Epithelial cell of prostate (primary cell): ENCODE data around the gene CSTPP1.
"Not testable (repeated sequence)": the region's sequence is repeated elsewhere in the genome, so short reads cannot be mapped to it uniquely, and the experiment has no call there.

Experiments used
- DNase-seq: peaks from one replicate; pipeline ENCODE4 v3.0.0-alpha.2; 2011; ENCODE audit warnings: low read depth, low spot score
- H3K27ac ChIP-seq: fragments of 450-650 bp; 2 replicates; pipeline ENCODE4 v1.5.1; 2017; ENCODE audit warnings: mild to moderate bottlenecking

CSTPP1 gene

GRCh38 chr11:46949297-46949696 is 12.7 kb downstream of the CSTPP1 start:
- DNase-seq = no peak

GRCh38 chr11:46951864-46952263 is 15.3 kb downstream of the CSTPP1 start:
- H3K27ac ChIP-seq = no peak overlapping the region
- DNase-seq = no peak

More at GRCh38 chr11:46949297-46949696, 12.7 kb downstream of the CSTPP1 start:
- H3K27ac ChIP-seq = no peak overlapping the region

GRCh38 chr11:46952553-46952952 is 16.0 kb downstream of the CSTPP1 start:
- no peak for DNase-seq
- no peak overlapping the region for H3K27ac ChIP-seq

- H3K27ac ChIP-seq = no peak overlapping the region
- DNase-seq = no peak
Observed at GRCh38 chr11:46953093-46953492, 16.5 kb downstream of the CSTPP1 start.

- DNase-seq = no peak
- H3K27ac ChIP-seq = no peak overlapping the region
Observed at GRCh38 chr11:46958777-46959176, 22.2 kb downstream of the CSTPP1 start.

GRCh38 chr11:46961041-46961440 is 24.5 kb downstream of the CSTPP1 start:
- no peak overlapping the region for H3K27ac ChIP-seq
- DNase-seq = no peak

- DNase-seq, H3K27ac ChIP-seq: not testable (repeated sequence)
Observed at GRCh38 chr11:46961886-46962285, 25.3 kb downstream of the CSTPP1 start.

- no peak overlapping the region for H3K27ac ChIP-seq
- no peak for DNase-seq
Observed at GRCh38 chr11:46963844-46964243, 27.3 kb downstream of the CSTPP1 start.

- no peak overlapping the region for H3K27ac ChIP-seq
- DNase-seq = no peak
Observed at GRCh38 chr11:46966773-46967172, 30.2 kb downstream of the CSTPP1 start.

GRCh38 chr11:46967962-46968361 is 31.4 kb downstream of the CSTPP1 start:
- DNase-seq = no peak

GRCh38 chr11:46969379-46969778 is 32.8 kb downstream of the CSTPP1 start:
- DNase-seq = no peak
- no peak overlapping the region for H3K27ac ChIP-seq

More at GRCh38 chr11:46967962-46968361, 31.4 kb downstream of the CSTPP1 start:
- H3K27ac ChIP-seq = no peak overlapping the region

GRCh38 chr11:46970913-46971625 is 34.5 kb downstream of the CSTPP1 start:
- DNase-seq = no peak
- no peak overlapping the region for H3K27ac ChIP-seq

GRCh38 chr11:46972343-46972742 is 35.8 kb downstream of the CSTPP1 start:
- no peak for DNase-seq
- no peak overlapping the region for H3K27ac ChIP-seq

- no peak overlapping the region for H3K27ac ChIP-seq
- DNase-seq = no peak
Observed at GRCh38 chr11:46972821-46973220, 36.3 kb downstream of the CSTPP1 start.

GRCh38 chr11:46976182-46976854 is 39.8 kb downstream of the CSTPP1 start:
- DNase-seq = no peak
- H3K27ac ChIP-seq = no peak overlapping the region

GRCh38 chr11:46977038-46977813 is 40.7 kb downstream of the CSTPP1 start:
- no peak overlapping the region for H3K27ac ChIP-seq
- DNase-seq = no peak

- H3K27ac ChIP-seq = no peak overlapping the region
- no peak for DNase-seq
Observed at GRCh38 chr11:46978005-46978491, 41.5 kb downstream of the CSTPP1 start.

- DNase-seq = no peak
- no peak overlapping the region for H3K27ac ChIP-seq
Observed at GRCh38 chr11:46979358-46979757, 42.8 kb downstream of the CSTPP1 start.

- H3K27ac ChIP-seq = no peak overlapping the region
- no peak for DNase-seq
Observed at GRCh38 chr11:46981436-46981835, 44.9 kb downstream of the CSTPP1 start.

- no peak for DNase-seq
- no peak overlapping the region for H3K27ac ChIP-seq
Observed at GRCh38 chr11:46982797-46983452, 46.4 kb downstream of the CSTPP1 start.
